Measurements from ENCODE around the gene DACH1. TPM values are rescaled to one million over a fixed set of nuclear protein-coding genes. Genes with fewer than 3 reads are reported as not detected.

The DACH1 gene
- total and polyA plus RNA-seq, 2 of the 8 experiments (the other 6 are each of a cell fraction or from before 2014, with no cell fraction given): 0.12 to 0.67 TPM

- no peak overlapping the region for H4K91ac ChIP-seq (replicated peaks; ENCODE audit: insufficient read length, low read length)
- H3K18ac ChIP-seq (ENCODE audit: extremely low read depth, low read length): no peak overlapping the region
- no peak overlapping the region for H4K5ac ChIP-seq (ENCODE audit: insufficient read length, low read depth, low read length)
- H3K27me3 ChIP-seq (replicated peaks in 1 of 4; ENCODE audit: control insufficient read depth in 3 of 4, extremely low read depth in 1 of 4, insufficient read depth in 3 of 4, low read length in 3 of 4): no peaks in the 10 kb centered on the region
- no peak overlapping the region for H2BK20ac ChIP-seq (ENCODE audit: low read length)
- no peak overlapping the region for H3K27ac ChIP-seq (ENCODE audit: low read depth, low read length)
- H2BK5ac ChIP-seq (ENCODE audit: low read depth, low read length): no peak overlapping the region
- H2AK5ac ChIP-seq (ENCODE audit: low read depth, low read length): no peak overlapping the region
- DNase-seq (ENCODE audit: low read depth in 1 of 2, low spot score in 2 of 2): no peak
- H3K36me3 ChIP-seq (ENCODE audit: control insufficient read depth in 2 of 4, insufficient read depth in 4 of 4, low read length in 3 of 4): no peaks in the 10 kb centered on the region; a peak in 1 of 8 replicates
- TF ChIP-seq SP4 (IDR thresholded peaks at IDR 0.05; ENCODE audit: low read length) (no peak), NANOG (IDR thresholded peaks at IDR 0.05; ENCODE audit: insufficient read depth, low read depth, low read length, poor library complexity, severe bottlenecking) (no peak)
- no peak overlapping the region for H3K9ac ChIP-seq (replicated peaks in 1 of 4; ENCODE audit: extremely low read depth in 1 of 4, low read depth in 3 of 4, low read length in 3 of 4)
- no peak overlapping the region for H3K14ac ChIP-seq (ENCODE audit: insufficient read length)
- no peak overlapping the region for H2BK120ac ChIP-seq (replicated peaks; ENCODE audit: low read depth, low read length)
- no peak overlapping the region for H3K4ac ChIP-seq (replicated peaks; ENCODE audit: insufficient read length, low read depth, low read length)
- H2AFZ ChIP-seq (ENCODE audit: low read length): no peak overlapping the region
- ChIA-PET POLR2A (ENCODE audit: partially characterized antibody) (no interaction called here), CTCF (ENCODE audit: partially characterized antibody) (no interaction called here)
- H3K9me3 ChIP-seq (ENCODE audit: insufficient read depth in 2 of 2, low read depth in 1 of 2, low read length in 1 of 2): no peaks in the 10 kb centered on the region
- H3K23ac ChIP-seq (ENCODE audit: insufficient read length): no peak overlapping the region
- H3K79me1 ChIP-seq (ENCODE audit: low read depth, low read length): no peaks in the 10 kb centered on the region
- no peak overlapping the region for H4K8ac ChIP-seq (ENCODE audit: extremely low read depth, insufficient read depth, low read length)
- no peak overlapping the region for H3K4me2 ChIP-seq (ENCODE audit: insufficient read depth in 1 of 2, low read depth in 2 of 2, low read length in 2 of 2)
- WGBS, 2 experiments (ENCODE audit: extremely low coverage in 1 of 2, insufficient coverage in 1 of 2, insufficient read length in 1 of 2, insufficient replicate concordance in 2 of 2, low coverage in 1 of 2, low lambda C conversion rate in 2 of 2, missing lambda C conversion rate in 1 of 2): 90% methylated on average over 6 of the region's 6 CpGs; no CpG with 5 or more reads in 1 of the 2 experiments
- no peaks in the 10 kb centered on the region for H3K23me2 ChIP-seq (ENCODE audit: low read depth, low read length)
- no peaks in the 10 kb centered on the region for H3K4me1 ChIP-seq (replicated peaks in 1 of 4; ENCODE audit: control insufficient read depth in 3 of 4, insufficient read depth in 4 of 4, low read length in 3 of 4)
- no peak for FAIRE-seq
- no peak overlapping the region for H3K4me3 ChIP-seq (ENCODE audit: extremely low read depth in 1 of 4, insufficient read depth in 2 of 4, low read depth in 3 of 4, low read length in 4 of 4)
- no peak overlapping the region for H2BK12ac ChIP-seq (ENCODE audit: low read depth, low read length)
- H4K20me1 ChIP-seq (replicated peaks in 1 of 2; ENCODE audit: control insufficient read depth in 1 of 2, insufficient read depth in 2 of 2, low read length in 2 of 2): no peaks in the 10 kb centered on the region
- no peaks in the 10 kb centered on the region for H3K79me2 ChIP-seq (ENCODE audit: control insufficient read depth in 1 of 2, insufficient read depth in 2 of 2, low read length in 2 of 2)
- no peak overlapping the region for H3K56ac ChIP-seq (replicated peaks; ENCODE audit: insufficient read length, low read depth, low read length)
- no peak overlapping the region for H2BK15ac ChIP-seq (ENCODE audit: low read length)
Measured at GRCh38 chr13:71578048-71578447, 289.0 kb downstream of the DACH1 start.

Measured in H1 (cell line).